GM12878 (cell line): Measurements from ENCODE around the gene HMCN2. TPM values are rescaled to one million over a fixed set of nuclear protein-coding genes. Genes with fewer than 3 reads are reported as not detected.

ENCODE experiments used
- ATAC-seq: fragments of 200-7000 bp; cut with Tn5 transposase; 3 replicates; pipeline ENCODE4 v1.9.1; 2020; ENCODE audit warnings: mild to moderate bottlenecking, moderate library complexity
- BruUV-seq: library from RNA; stranded (reverse); fragments of 400-500 nt; replicated peaks from 2 replicates; lab custom pipeline; 2021; lab: Mats Ljungman, UMichigan
- CTCF ChIA-PET: fragments of 300-600 bp; sonication (Branson Sonifier 250); formaldehyde crosslinking; extraction: SDS; loops from one replicate; lab custom pipeline; 2021; ENCODE audit warnings: inconsistent platforms; lab: Yijun Ruan, JAX
- POLR2A ChIA-PET: fragments of 350-600 bp; formaldehyde crosslinking; extraction: SDS; loops from one replicate; lab custom pipeline; 2021; ENCODE audit warnings: inconsistent platforms; lab: Charles Lee
- RAD21 ChIA-PET: fragments of 300-600 bp; sonication (Branson Sonifier 250); formaldehyde crosslinking; loops from one replicate; lab custom pipeline; 2023; ENCODE audit warnings: antibody characterized with exemption; ENCODE audit not compliant: unreplicated experiment; lab: Charles Lee
- SMC1A ChIA-PET: fragments of 300-600 bp; sonication (Branson Sonifier 250); formaldehyde crosslinking; loops from one replicate; lab custom pipeline; 2023; ENCODE audit not compliant: unreplicated experiment, uncharacterized antibody; lab: Charles Lee
- DNase-seq: peaks from one replicate; pipeline ENCODE4 v3.0.0-alpha.2; 2011; ENCODE audit warnings: low read depth, low spot score
- FAIRE-seq: peaks from 3 replicates; lab custom pipeline; 2011; peaks lifted over from hg19 to GRCh38; lab: Jason Lieb, UNC
- H2AFZ ChIP-seq: 2 replicates; pipeline ENCODE4 v1.6.0; 2011; ENCODE audit warnings: low read depth, low read length, control low read depth; ENCODE audit not compliant: control insufficient read depth
- H3K27ac ChIP-seq: 2 replicates; pipeline ENCODE4 v1.5.1; 2011; ENCODE audit warnings: control low read depth; ENCODE audit not compliant: control insufficient read depth, insufficient read depth
- H3K27me3 ChIP-seq, 2 experiments: replicated peaks in 1 of 2; 2 replicates each; pipeline versions ENCODE4 v1.6.0 to v1.6.1; 2011; ENCODE audit warnings: low read length in 1 of 2; ENCODE audit not compliant: control insufficient read depth in 2 of 2, insufficient read depth in 2 of 2
- H3K36me3 ChIP-seq, 2 experiments: 2 replicates each; pipeline ENCODE4 v1.5.1; 2011; ENCODE audit warnings: low read length in 1 of 2; ENCODE audit not compliant: control insufficient read depth in 2 of 2, insufficient read depth in 2 of 2
- H3K4me1 ChIP-seq: 2 replicates; pipeline ENCODE4 v1.6.1; 2011; ENCODE audit warnings: mild to moderate bottlenecking, low read length, moderate library complexity, mixed read lengths; ENCODE audit not compliant: control insufficient read depth, insufficient read depth
- H3K4me2 ChIP-seq: 2 replicates; pipeline ENCODE4 v1.6.0; 2011; ENCODE audit warnings: control low read depth; ENCODE audit not compliant: control insufficient read depth, insufficient read depth
- H3K4me3 ChIP-seq: fragments of 200-600 bp; sonication (generic); 2 replicates; pipeline ENCODE4 v1.5.1; 2016
- H3K79me2 ChIP-seq: 2 replicates; pipeline ENCODE4 v1.6.0; 2011; ENCODE audit warnings: low read length; ENCODE audit not compliant: control insufficient read depth, insufficient read depth
- H3K9ac ChIP-seq: 2 replicates; pipeline ENCODE4 v1.8.0; 2011; ENCODE audit warnings: low read length, control low read depth, mixed read lengths; ENCODE audit not compliant: control insufficient read depth, insufficient read depth
- H3K9me3 ChIP-seq: replicated peaks from 3 replicates; pipeline ENCODE4 v1.5.1; 2011; ENCODE audit warnings: mild to moderate bottlenecking, low read length; ENCODE audit not compliant: control insufficient read depth, insufficient read depth
- H4K20me1 ChIP-seq: 2 replicates; pipeline ENCODE4 v1.6.0; 2011; ENCODE audit not compliant: control insufficient read depth, insufficient read depth
- NFIC ChIP-seq: IDR thresholded peaks from 2 replicates; pipeline ENCODE4 v1.6.1; 2012; ENCODE audit warnings: low read depth, mild to moderate bottlenecking, inconsistent platforms, low read length, moderate library complexity
- WGBS: methylation state at CpG from one replicate; pipeline ENCODE4 v1.1.6; 2016; ENCODE audit warnings: low lambda C conversion rate; ENCODE audit not compliant: insufficient replicate concordance, insufficient coverage; ENCODE audit errors: missing lambda C conversion rate; 5-methylcytosine and 5-hydroxymethylcytosine counted together
- in situ Hi-C: fragments of 300-500 bp; cut with MboI; formaldehyde crosslinking; loops from 9 replicates; pipeline ENCODE4 v1.14.3; 2018; ENCODE audit warnings: mixed read lengths
- intact Hi-C: fragments of 100-400 bp; cut with micrococcal nuclease; formaldehyde crosslinking; loops from one replicate; pipeline ENCODE4 v1.14.2; 2022; ENCODE audit not compliant: unreplicated experiment
- polyA plus RNA-seq, 11 experiments: library from polyadenylated mRNA; depleted of rRNA in 4 of 11; unstranded in 6 of 11; stranded (reverse) in 5 of 11; fragments of >200 nt; fragmentation: Nextera tagmentation in 4 of 11; fragmentation: Illumina TruSeq in 1 of 11; extraction: Ambion mirVana in 4 of 11; extraction: Trizol in 1 of 11; gene quantifications; 1 replicate in 1 of 11; 2 replicates in 10 of 11; pipeline versions ENCODE4 v1.2.1 to v1.2.3, GENCODE V29; 2011 to 2016; ENCODE audit warnings: inconsistent platforms in 2 of 11, missing spikeins in 2 of 11, low read depth in 1 of 11
- total RNA-seq, 4 experiments: library from RNA; depleted of rRNA in 3 of 4; stranded (reverse); fragments of >200 nt in 3 of 4; fragmentation: Illumina TruSeq in 1 of 4; extraction: Trizol in 1 of 4; gene quantifications; 2 replicates each; pipeline versions ENCODE4 v1.2.1 to v1.2.3, GENCODE V29; 2013 to 2021
- TF ChIP-seq, protein P1 (sequence below): IDR thresholded peaks from 2 replicates; pipeline ENCODE4 v1.6.1; 2011; ENCODE audit warnings: borderline replicate concordance, low read depth, mild to moderate bottlenecking, moderate library complexity, low read length; ENCODE audit not compliant: insufficient read depth, poor library complexity, severe bottlenecking

The HMCN2 gene
- total and polyA plus RNA-seq, 10 of the 15 experiments (the other 5 are each of a cell fraction or from before 2014, with no cell fraction given): 0.04 TPM; not detected in 9

DNA sequence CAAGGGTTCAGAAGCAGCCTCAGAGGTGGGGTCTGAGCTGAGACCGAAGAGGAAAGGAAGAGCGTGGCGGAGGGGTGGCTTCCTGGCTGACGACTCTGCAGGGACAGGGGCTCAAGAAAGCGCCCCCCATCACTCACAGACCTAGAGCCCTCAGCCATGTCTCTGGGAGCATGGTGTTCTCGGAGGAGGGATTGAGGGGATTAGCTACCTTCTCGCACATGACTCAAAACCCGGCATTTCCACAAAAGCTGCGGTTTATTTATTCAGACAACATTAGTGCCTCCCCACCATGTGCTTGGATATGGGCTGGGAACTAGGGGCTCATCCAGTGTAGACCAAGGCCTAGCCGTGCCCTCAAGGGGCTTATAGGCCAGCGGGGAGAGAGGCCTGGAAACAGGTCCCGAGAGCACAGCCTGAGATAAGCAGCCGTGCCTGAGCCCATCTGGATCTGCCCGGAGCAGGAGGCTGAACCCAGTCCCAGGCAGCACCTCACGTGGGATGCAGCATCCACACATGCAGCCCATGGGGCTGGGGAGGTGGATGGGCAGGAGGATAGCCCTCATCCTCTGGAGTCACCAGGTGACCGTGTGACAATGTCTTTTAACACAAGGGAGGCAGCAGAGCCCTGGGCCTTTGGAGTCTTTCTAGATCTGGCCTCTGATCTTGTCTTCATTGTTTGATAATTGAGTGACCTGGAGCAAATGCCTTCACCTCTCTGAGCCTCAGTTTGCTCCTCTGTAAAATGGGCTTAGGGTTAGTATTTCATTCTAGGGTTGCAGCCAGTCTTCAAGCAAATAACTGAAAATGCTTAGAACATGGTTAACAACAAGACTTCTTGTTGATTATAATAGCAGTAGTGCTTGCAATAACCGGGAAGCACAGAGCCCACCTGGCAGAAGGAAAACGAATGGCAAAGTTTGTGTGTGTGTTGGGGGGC lies 878 bp upstream of the HMCN2 start:
- DNase-seq: no peak
- Histone ChIP-seq H2AFZ (no peak overlapping the region), H3K27me3 (peaks cover 12 to 14% of the 10 kb centered on the region in 2 experiments), H3K36me3 (no peaks in the 10 kb centered on the region), H3K4me3 (no peak overlapping the region), H4K20me1 (no peaks in the 10 kb centered on the region), H3K79me2 (no peaks in the 10 kb centered on the region), H3K9ac (no peak overlapping the region), H3K4me2 (no peak overlapping the region), H3K27ac (no peak overlapping the region), H3K4me1 (no peaks in the 10 kb centered on the region), H3K9me3 (no peaks in the 10 kb centered on the region)
- ChIA-PET POLR2A (no interaction called here), SMC1A (no interaction called here), CTCF (interaction anchor here (0.9 kb wide), 1 partner anchor 22 kb away, joined by 3 read pairs; no protein-coding TSS in a partner anchor), RAD21 (no interaction called here)
- TF ChIP-seq, protein P1, sequence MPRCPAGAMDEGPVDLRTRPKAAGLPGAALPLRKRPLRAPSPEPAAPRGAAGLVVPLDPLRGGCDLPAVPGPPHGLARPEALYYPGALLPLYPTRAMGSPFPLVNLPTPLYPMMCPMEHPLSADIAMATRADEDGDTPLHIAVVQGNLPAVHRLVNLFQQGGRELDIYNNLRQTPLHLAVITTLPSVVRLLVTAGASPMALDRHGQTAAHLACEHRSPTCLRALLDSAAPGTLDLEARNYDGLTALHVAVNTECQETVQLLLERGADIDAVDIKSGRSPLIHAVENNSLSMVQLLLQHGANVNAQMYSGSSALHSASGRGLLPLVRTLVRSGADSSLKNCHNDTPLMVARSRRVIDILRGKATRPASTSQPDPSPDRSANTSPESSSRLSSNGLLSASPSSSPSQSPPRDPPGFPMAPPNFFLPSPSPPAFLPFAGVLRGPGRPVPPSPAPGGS: no peak
- TF ChIP-seq NFIC: no peak
- no peak for FAIRE-seq
- BruUV-seq: no TSS peak
- intact Hi-C loops (no loop called here), in situ Hi-C loops (no loop called here)
- WGBS: 34% methylated on average over 18 of the region's 18 CpGs
- no peak for ATAC-seq
